HepG2 (cell line): Measurements from ENCODE around the gene NBEAL2. TPM values are rescaled to one million over a fixed set of nuclear protein-coding genes. Genes with fewer than 3 reads are reported as not detected.

ENCODE experiments used
- ATF1 ChIP-seq: IDR thresholded peaks from 2 replicates; pipeline ENCODE4 v1.6.1; 2016; ENCODE audit warnings: mild to moderate bottlenecking, control low read depth
- CCDC6 ChIP-seq: sonication (generic); formaldehyde crosslinking; IDR thresholded peaks from 2 replicates; pipeline ENCODE4 v1.8.1; 2022; ENCODE audit warnings: mild to moderate bottlenecking, missing genetic modification reagents, moderate library complexity
- FOXK1 ChIP-seq: sonication (generic); formaldehyde crosslinking; IDR thresholded peaks from 2 replicates; pipeline ENCODE4 v1.4.0; 2020; ENCODE audit warnings: low read depth, missing genetic modification reagents, borderline replicate concordance
- ISL2 ChIP-seq: sonication (generic); formaldehyde crosslinking; IDR thresholded peaks from 2 replicates; pipeline ENCODE4 v1.5.0; 2020; ENCODE audit warnings: missing genetic modification reagents
- KAT8 ChIP-seq: IDR thresholded peaks from 2 replicates; pipeline ENCODE4 v1.6.1; 2016; ENCODE audit warnings: missing genetic modification reagents, missing compliant biosample characterization
- MAFK ChIP-seq, 2 experiments: IDR thresholded peaks in 1 of 2; conservative IDR thresholded peaks in 1 of 2; 2 replicates each; pipeline ENCODE4 v1.6.1; 2011; ENCODE audit warnings: improper control_type of control experiment in 2 of 2, low read length in 2 of 2
- MIER2 ChIP-seq: IDR thresholded peaks from 2 replicates; pipeline ENCODE4 v1.6.1; 2016; ENCODE audit warnings: missing biosample characterization, missing genetic modification reagents
- NFIC ChIP-seq: IDR thresholded peaks from 2 replicates; pipeline ENCODE4 v1.6.1; 2012; ENCODE audit warnings: mild to moderate bottlenecking, low read length, inconsistent platforms
- NR2F6 ChIP-seq, 2 experiments: IDR thresholded peaks; 2 replicates each; pipeline ENCODE4 v1.6.1; 2016; ENCODE audit warnings: antibody characterized with exemption in 1 of 2, mild to moderate bottlenecking in 1 of 2
- SMYD3 ChIP-seq: sonication (generic); formaldehyde crosslinking; IDR thresholded peaks from 2 replicates; pipeline ENCODE4 v1.8.1; 2023; ENCODE audit warnings: mild to moderate bottlenecking, missing genetic modification reagents
- SNAI1 ChIP-seq: sonication (generic); formaldehyde crosslinking; IDR thresholded peaks from 2 replicates; pipeline ENCODE4 v1.5.0; 2020; ENCODE audit warnings: mild to moderate bottlenecking, missing genetic modification reagents, borderline replicate concordance
- SRY ChIP-seq: sonication (generic); formaldehyde crosslinking; IDR thresholded peaks from 2 replicates; pipeline ENCODE4 v1.8.0; 2022; ENCODE audit warnings: mild to moderate bottlenecking, missing genetic modification reagents
- SYNCRIP ChIP-seq: fragments of 200-400 bp; formaldehyde crosslinking; IDR thresholded peaks from 2 replicates; pipeline ENCODE4 v1.6.1; 2018; ENCODE audit warnings: mild to moderate bottlenecking, low read depth, low read length; ENCODE audit not compliant: insufficient read depth
- TRIM22 ChIP-seq: fragments of 450-650 bp; IDR thresholded peaks from 2 replicates; pipeline ENCODE4 v1.6.1; 2017
- ZNF235 ChIP-seq: sonication (generic); formaldehyde crosslinking; IDR thresholded peaks from 2 replicates; pipeline ENCODE4 v1.8.1; 2023; ENCODE audit warnings: mild to moderate bottlenecking, missing genetic modification reagents, borderline replicate concordance
- ZNF3 ChIP-seq: IDR thresholded peaks from 2 replicates; pipeline ENCODE4 v1.7.0; 2017; ENCODE audit warnings: inconsistent platforms
- ZNF441 ChIP-seq: sonication (generic); formaldehyde crosslinking; IDR thresholded peaks from 2 replicates; pipeline ENCODE4 v1.7.0; 2021; ENCODE audit warnings: missing genetic modification reagents, borderline replicate concordance
- ZNF512 ChIP-seq: sonication (generic); formaldehyde crosslinking; IDR thresholded peaks from 2 replicates; pipeline ENCODE4 v1.4.0; 2020; ENCODE audit warnings: mild to moderate bottlenecking, missing genetic modification reagents
- ZNF513 ChIP-seq: sonication (generic); formaldehyde crosslinking; conservative IDR thresholded peaks from 2 replicates; pipeline ENCODE4 v1.5.0; 2020; ENCODE audit warnings: missing genetic modification reagents
- ZNF564 ChIP-seq: sonication (generic); formaldehyde crosslinking; IDR thresholded peaks from 2 replicates; pipeline ENCODE4 v1.8.1; 2023; ENCODE audit warnings: mild to moderate bottlenecking, missing genetic modification reagents
- ZNF598 ChIP-seq: sonication (generic); formaldehyde crosslinking; IDR thresholded peaks from 2 replicates; pipeline ENCODE4 v1.5.1; 2020; ENCODE audit warnings: mild to moderate bottlenecking, missing genetic modification reagents, borderline replicate concordance
- ZNF775 ChIP-seq: sonication (generic); formaldehyde crosslinking; IDR thresholded peaks from 2 replicates; pipeline ENCODE4 v1.4.0; 2020; ENCODE audit warnings: missing genetic modification reagents, mild to moderate bottlenecking, moderate library complexity, borderline replicate concordance
- ZNF790 ChIP-seq: sonication (generic); formaldehyde crosslinking; IDR thresholded peaks from 2 replicates; pipeline ENCODE4 v1.8.0; 2022; ENCODE audit warnings: missing genetic modification reagents, mild to moderate bottlenecking, borderline replicate concordance
- polyA plus RNA-seq, 8 experiments: library from polyadenylated mRNA; depleted of rRNA in 3 of 8; stranded (reverse) in 7 of 8; unstranded in 1 of 8; fragments of >200 nt; fragmentation: Illumina TruSeq in 4 of 8; extraction: Trizol in 4 of 8; gene quantifications; 2 replicates each; pipeline versions ENCODE4 v1.2.1 to v1.2.3, GENCODE V29; 2011 to 2016; ENCODE audit warnings: low read depth in 4 of 8, missing spikeins in 1 of 8, mixed read lengths in 1 of 8; ENCODE audit not compliant: insufficient read depth in 1 of 8
- total RNA-seq, 5 experiments: library from RNA; depleted of rRNA; stranded (reverse); fragments of >200 nt; fragmentation: Illumina TruSeq; extraction: Trizol; gene quantifications; 2 replicates each; pipeline ENCODE4 v1.2.3, GENCODE V29; 2016; ENCODE audit warnings: low read depth in 1 of 5
- TF ChIP-seq, protein P1 (sequence below): sonication (generic); formaldehyde crosslinking; IDR thresholded peaks from 2 replicates; pipeline ENCODE4 v1.8.1; 2022; ENCODE audit warnings: mild to moderate bottlenecking, missing genetic modification reagents

Gene NBEAL2
- total and polyA plus RNA-seq, 2 of the 13 experiments (the other 11 are each of a cell fraction or from before 2014, with no cell fraction given) = 9.7 to 12.4 TPM

DNA sequence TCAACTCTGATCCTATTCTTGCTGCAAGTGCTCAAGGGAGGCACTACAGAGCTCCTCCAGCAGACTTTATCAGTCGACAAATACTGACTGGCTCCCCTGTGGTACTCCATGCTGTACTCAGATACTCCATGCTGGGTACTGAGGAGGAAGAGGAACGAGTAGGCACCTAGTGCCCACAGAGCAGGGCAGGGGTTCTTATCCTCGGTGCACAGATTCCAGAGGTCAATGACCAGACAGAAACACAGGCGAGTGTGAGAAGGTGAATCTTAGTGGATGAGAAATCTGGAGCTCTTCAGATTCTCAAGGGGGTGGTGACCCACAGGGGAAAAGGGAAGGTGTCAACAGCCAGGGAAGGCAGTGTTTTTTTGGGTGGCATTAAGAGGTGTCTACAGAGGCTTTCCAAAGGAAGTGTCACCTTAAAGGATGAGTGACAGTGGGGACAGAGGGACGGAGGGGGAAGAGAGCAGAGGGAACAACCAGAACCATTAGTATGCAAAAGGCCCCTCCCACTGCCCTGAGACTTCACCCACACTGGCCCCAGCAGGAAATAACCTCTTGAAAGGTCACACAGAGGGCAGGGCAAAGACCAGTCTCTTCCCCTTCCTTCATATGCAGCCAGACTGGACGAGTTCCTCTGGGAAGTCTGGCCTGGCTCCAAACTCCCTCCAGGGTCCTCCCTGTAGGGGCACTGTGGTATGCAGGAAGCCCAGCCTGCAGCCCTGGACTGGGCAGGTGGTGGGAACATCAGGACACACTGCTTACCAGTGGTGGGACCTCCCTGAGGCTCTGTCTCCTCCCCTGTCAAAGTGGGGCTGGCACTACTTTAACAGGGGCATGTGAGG lies 30.4 kb upstream of the NBEAL2 start (continued):
- TF ChIP-seq, protein P1, sequence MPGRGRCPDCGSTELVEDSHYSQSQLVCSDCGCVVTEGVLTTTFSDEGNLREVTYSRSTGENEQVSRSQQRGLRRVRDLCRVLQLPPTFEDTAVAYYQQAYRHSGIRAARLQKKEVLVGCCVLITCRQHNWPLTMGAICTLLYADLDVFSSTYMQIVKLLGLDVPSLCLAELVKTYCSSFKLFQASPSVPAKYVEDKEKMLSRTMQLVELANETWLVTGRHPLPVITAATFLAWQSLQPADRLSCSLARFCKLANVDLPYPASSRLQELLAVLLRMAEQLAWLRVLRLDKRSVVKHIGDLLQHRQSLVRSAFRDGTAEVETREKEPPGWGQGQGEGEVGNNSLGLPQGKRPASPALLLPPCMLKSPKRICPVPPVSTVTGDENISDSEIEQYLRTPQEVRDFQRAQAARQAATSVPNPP = no peak
- TF ChIP-seq ZNF564 (CRISPR knock-in tag) (no peak), ZNF598 (CRISPR knock-in tag) (no peak), ZNF512 (no peak), SMYD3 (no peak), ZNF441 (no peak), KAT8 (no peak), SYNCRIP (no peak), NFIC (peak; percentile 31; the same call in 1 of the 2 replicates), ZNF775 (CRISPR knock-in tag) (no peak), NR2F6 (IDR thresholded peaks at IDR 0.05) (peak; percentile 95), NR2F6 (CRISPR knock-in tag; IDR thresholded peaks at IDR 0.05) (peak; percentile 90), TRIM22 (no peak), MAFK (conservative IDR thresholded peaks at IDR 0.05 in 1 of 2, IDR thresholded peaks at IDR 0.05 in 1 of 2; ENCODE audit: low read length in 2 of 2) (no peak), FOXK1 (no peak), MIER2 (CRISPR knock-in tag) (0 out of 2 replicates have a peak, but pooled peaks have one; percentile 19), ZNF3 (no peak), ISL2 (peak; percentile 46; the same call in 1 of the 2 replicates), CCDC6 (CRISPR knock-in tag) (no peak), SNAI1 (CRISPR knock-in tag) (no peak), ATF1 (CRISPR knock-in tag) (no peak), ZNF235 (no peak), ZNF790 (CRISPR knock-in tag) (no peak), ZNF513 (no peak), SRY (CRISPR knock-in tag) (no peak)
